SK-N-DZ (cell line): ENCODE results near the gene HOXD4.

ENCODE experiments used
- DNase-seq: peaks from one replicate; pipeline ENCODE4 v3.0.0-alpha.2; 2015; ENCODE audit warnings: low spot score

The HOXD4 gene

GRCh38 chr2:176139661-176140512 is 11.5 kb upstream of the HOXD4 start:
- DNase-seq, result no peak

GRCh38 chr2:176140513-176141317 is 10.6 kb upstream of the HOXD4 start:
- DNase-seq, result no peak

GRCh38 chr2:176142281-176142680 is 9.1 kb upstream of the HOXD4 start:
- DNase-seq, result no peak

- DNase-seq, result no peak
Observed at GRCh38 chr2:176145085-176145969, 6.0 kb upstream of the HOXD4 start.

- peak; percentile 62 for DNase-seq
Observed at GRCh38 chr2:176146101-176146500, 5.2 kb upstream of the HOXD4 start.

GRCh38 chr2:176146645-176147044 is 4.7 kb upstream of the HOXD4 start:
- no peak for DNase-seq

- no peak for DNase-seq
Observed at GRCh38 chr2:176147210-176147799, 4.0 kb upstream of the HOXD4 start.

- DNase-seq, result no peak
Observed at GRCh38 chr2:176147800-176148496, 3.4 kb upstream of the HOXD4 start.

GRCh38 chr2:176148751-176149421 is 2.5 kb upstream of the HOXD4 start:
- no peak for DNase-seq

- DNase-seq, result no peak
Observed at GRCh38 chr2:176149481-176149938, 1.8 kb upstream of the HOXD4 start.

- no peak for DNase-seq
Observed at GRCh38 chr2:176149939-176150583, 1.3 kb upstream of the HOXD4 start.

- no peak for DNase-seq
Observed at GRCh38 chr2:176150584-176151441, 537 bp upstream of the HOXD4 start.

- no peak for DNase-seq
Observed at GRCh38 chr2:176152350-176153181, 1.2 kb downstream of the HOXD4 start.

GRCh38 chr2:176154576-176155252 is 3.4 kb downstream of the HOXD4 start:
- DNase-seq, result no peak

- no peak for DNase-seq
Observed at GRCh38 chr2:176155356-176156044, 4.2 kb downstream of the HOXD4 start.

- no peak for DNase-seq
Observed at GRCh38 chr2:176156301-176156806, 5.0 kb downstream of the HOXD4 start.
